ENCODE measurements around the gene ZSCAN2.

DNA sequence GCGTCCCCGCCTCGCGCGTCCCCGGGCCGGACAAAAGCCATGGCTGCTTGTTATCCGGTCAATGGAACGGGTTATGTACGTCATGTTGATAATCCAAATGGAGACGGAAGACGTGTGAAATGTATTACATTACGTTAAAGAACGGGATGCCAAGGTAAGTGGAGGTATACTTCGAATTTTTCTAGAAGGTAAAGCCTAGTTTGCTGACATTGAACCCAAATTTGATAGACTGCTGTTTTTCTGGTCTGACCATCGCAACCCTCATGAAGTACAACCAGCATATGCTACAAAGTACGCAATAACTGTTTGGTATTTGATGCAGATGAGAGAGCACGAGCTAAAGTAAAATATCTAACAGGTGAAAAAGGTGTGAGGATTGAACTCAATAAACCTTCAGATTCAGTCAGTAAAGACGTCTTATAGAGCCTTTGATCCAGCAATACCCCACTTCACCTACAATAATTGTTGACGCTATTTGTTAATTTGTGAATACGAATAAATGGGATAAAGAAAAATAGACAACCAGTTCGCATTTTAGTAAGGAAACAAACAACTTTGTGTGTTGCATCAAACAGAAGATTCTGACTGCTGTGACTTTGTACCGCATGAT lies 33.5 kb downstream of the ZSCAN2 start:
- TF ChIP-seq, protein P1, sequence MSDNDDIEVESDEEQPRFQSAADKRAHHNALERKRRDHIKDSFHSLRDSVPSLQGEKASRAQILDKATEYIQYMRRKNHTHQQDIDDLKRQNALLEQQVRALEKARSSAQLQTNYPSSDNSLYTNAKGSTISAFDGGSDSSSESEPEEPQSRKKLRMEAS (IDR thresholded peaks at IDR 0.05; ENCODE audit: low read depth, low read length): no peak
- TF ChIP-seq, protein P2, sequence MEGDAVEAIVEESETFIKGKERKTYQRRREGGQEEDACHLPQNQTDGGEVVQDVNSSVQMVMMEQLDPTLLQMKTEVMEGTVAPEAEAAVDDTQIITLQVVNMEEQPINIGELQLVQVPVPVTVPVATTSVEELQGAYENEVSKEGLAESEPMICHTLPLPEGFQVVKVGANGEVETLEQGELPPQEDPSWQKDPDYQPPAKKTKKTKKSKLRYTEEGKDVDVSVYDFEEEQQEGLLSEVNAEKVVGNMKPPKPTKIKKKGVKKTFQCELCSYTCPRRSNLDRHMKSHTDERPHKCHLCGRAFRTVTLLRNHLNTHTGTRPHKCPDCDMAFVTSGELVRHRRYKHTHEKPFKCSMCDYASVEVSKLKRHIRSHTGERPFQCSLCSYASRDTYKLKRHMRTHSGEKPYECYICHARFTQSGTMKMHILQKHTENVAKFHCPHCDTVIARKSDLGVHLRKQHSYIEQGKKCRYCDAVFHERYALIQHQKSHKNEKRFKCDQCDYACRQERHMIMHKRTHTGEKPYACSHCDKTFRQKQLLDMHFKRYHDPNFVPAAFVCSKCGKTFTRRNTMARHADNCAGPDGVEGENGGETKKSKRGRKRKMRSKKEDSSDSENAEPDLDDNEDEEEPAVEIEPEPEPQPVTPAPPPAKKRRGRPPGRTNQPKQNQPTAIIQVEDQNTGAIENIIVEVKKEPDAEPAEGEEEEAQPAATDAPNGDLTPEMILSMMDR (IDR thresholded peaks at IDR 0.05; ENCODE audit: low read depth, low read length): no peak
